ENCODE measurements around the gene HIVEP3. TPM values are rescaled to one million over a fixed set of nuclear protein-coding genes. Genes with fewer than 3 reads are reported as not detected.

HIVEP3 gene
- total and polyA plus RNA-seq, 7 donors = 0.70 to 3.4 (median 2.1) TPM

DNA sequence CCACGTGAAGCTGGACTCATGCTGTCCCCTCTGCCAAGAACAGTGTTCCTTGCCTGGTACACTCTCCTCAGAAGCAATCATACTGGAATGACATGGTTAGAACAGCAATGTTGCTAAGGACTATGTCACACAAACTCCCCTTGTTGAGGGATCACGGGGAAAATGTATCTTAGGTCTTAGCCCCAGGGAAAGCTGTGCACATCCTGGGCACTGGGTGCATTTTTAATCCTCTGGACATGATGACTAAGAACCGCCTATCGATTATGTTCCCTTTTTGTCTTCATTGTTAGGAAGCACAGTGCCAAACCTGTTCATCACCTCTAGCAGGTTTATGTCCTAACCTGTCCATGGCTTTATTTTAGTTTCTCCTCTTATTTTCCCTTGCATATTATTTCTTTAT, 115.1 kb downstream of the HIVEP3 start:
- Histone ChIP-seq H3K9me3 (no peaks in the 10 kb centered on the region), H3K36me3 (ENCODE audit: insufficient read depth in 1 of 2, low read depth in 1 of 2) (no peaks in the 10 kb centered on the region), H3K27ac (peak overlapping the region; percentile 80), H3K27me3 (ENCODE audit: insufficient read depth in 3 of 3, low read length in 2 of 3) (no peaks in the 10 kb centered on the region), H3K4me3 (no peak overlapping the region), H3K4me1 (peaks cover 29% of the 10 kb centered on the region)
- TF ChIP-seq, protein P1, sequence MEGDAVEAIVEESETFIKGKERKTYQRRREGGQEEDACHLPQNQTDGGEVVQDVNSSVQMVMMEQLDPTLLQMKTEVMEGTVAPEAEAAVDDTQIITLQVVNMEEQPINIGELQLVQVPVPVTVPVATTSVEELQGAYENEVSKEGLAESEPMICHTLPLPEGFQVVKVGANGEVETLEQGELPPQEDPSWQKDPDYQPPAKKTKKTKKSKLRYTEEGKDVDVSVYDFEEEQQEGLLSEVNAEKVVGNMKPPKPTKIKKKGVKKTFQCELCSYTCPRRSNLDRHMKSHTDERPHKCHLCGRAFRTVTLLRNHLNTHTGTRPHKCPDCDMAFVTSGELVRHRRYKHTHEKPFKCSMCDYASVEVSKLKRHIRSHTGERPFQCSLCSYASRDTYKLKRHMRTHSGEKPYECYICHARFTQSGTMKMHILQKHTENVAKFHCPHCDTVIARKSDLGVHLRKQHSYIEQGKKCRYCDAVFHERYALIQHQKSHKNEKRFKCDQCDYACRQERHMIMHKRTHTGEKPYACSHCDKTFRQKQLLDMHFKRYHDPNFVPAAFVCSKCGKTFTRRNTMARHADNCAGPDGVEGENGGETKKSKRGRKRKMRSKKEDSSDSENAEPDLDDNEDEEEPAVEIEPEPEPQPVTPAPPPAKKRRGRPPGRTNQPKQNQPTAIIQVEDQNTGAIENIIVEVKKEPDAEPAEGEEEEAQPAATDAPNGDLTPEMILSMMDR (IDR thresholded peaks at IDR 0.05) = no peak
- DNase-seq (no peak), ATAC-seq (peak; percentile 3 to 33 (median 26))
- intact Hi-C loops (cut with DNase I) = no loop called here
- 73 to 90% (median 76%) methylated on average over 4 of the region's 4 CpGs for WGBS, 3 donors

DNA sequence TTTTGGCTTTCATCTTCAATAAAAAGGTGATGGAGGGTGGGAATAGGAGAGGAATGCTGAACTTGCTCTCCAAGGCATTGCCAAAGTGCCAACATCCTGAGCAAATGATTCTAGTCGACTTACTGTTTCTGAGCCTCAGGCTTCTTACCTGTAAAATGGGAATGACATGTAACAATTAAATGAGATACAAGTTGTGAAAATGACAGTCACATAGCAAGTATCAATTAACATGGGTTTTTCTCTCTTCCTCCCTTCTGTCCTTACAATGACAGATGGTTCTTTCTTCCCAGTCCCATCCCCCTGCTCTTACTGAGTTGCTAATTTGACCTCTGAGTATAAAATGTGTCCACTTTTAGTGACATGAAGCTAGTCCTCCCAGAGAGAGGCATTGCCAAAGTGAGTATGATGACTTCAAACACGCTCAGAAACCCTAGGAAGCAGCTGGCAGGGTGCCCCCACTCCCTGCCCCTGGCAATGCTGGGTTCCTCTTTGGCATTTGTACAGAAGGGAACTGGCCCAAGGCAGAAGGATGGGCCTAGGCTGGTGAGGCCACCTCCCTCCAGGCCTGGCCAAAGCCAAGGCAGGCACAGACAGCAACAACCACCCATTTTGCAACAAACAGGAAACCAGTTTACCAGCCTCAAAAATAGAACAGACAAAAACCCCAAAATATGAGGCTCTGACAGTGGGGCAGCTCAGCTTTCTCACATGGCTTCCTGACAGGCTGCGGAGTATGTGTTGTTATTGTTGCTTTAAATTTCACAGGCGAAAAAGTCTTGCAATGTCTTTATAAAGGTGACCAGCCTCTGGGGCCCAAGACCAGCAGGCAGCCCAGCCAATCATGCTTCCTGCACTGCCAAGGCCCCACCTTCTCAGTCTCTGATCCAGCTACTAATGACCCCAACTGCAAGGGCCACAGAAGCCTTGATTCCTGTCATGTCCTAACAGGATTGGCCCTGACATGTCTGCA, 115.9 kb downstream of the HIVEP3 start:
- Histone ChIP-seq H3K4me1 (peaks cover 23% of the 10 kb centered on the region), H3K27ac (peak overlapping the region; percentile 80), H3K9me3 (no peaks in the 10 kb centered on the region), H3K27me3 (ENCODE audit: insufficient read depth in 3 of 3, low read length in 2 of 3) (no peaks in the 10 kb centered on the region), H3K4me3 (no peak overlapping the region), H3K36me3 (ENCODE audit: insufficient read depth in 1 of 2, low read depth in 1 of 2) (no peaks in the 10 kb centered on the region)
- ATAC-seq = peak; percentile 64 to 89 (median 73)
- DNase-seq = peak; percentile 69 to 82
- WGBS, 3 donors = 30 to 62% (median 38%) methylated on average over 4 of the region's 4 CpGs
- intact Hi-C loops (cut with DNase I) = no loop called here
- TF ChIP-seq, protein P1 (IDR thresholded peaks at IDR 0.05) = no peak

DNA sequence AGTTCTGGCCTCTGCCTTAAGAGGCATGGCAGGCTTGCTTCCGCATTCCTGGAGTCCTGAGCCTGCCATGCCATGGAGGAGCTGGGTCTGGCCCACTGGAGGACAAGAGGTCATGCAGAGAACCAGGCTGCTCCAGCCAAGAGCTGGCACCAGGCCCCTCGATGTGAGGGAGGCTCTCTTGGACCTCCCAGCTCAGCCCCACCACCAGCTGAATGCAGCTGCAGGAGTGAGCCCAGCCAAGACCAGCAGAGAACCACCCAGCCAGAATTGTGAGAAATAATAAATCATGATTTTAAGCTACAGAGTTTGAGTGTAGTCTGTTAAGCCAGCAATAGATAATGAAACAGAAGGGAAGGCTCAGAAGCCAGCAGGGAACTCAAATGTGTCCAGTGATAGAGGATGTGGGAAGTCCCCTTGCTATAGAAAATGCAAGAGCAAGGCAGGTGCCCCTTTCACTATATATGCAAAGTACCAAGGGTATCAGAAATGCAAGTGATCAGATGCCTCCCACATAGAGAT, 118.4 kb downstream of the HIVEP3 start:
- H3K27me3 ChIP-seq (ENCODE audit: insufficient read depth in 3 of 3, low read length in 2 of 3) = no peaks in the 10 kb centered on the region
- no peak for DNase-seq
- H3K4me1 ChIP-seq = peaks cover 23% of the 10 kb centered on the region
- TF ChIP-seq, protein P1 (IDR thresholded peaks at IDR 0.05) = no peak
- intact Hi-C loops (cut with DNase I) = no loop called here
- WGBS, 3 donors = 24 to 47% (median 42%) methylated on average over 2 of the region's 2 CpGs
- no peak overlapping the region for H3K4me3 ChIP-seq
- H3K27ac ChIP-seq = no peak overlapping the region
- ATAC-seq = peak in 1 of 4 donors; percentile 6
- no peaks in the 10 kb centered on the region for H3K9me3 ChIP-seq
- H3K36me3 ChIP-seq (ENCODE audit: insufficient read depth in 1 of 2, low read depth in 1 of 2) = no peaks in the 10 kb centered on the region

DNA sequence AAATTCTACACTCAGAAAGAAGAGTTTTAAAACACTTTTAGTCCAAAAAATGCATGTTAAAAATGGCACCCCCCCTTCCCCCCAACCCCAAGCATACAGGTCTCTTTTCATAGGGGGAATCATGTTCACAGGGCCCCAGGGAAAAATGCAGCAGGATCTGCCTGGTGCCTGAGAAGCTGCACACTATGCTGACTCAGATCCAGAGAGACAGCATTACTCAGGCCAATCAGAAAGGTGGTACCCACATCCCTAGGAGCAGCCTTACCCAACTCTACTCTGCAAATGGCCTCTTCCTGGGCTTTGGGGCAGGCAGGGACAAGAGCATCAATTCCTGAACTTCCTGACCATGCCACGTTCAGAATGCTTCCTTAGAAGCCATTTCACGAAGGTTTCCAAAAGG, 119.0 kb downstream of the HIVEP3 start:
- Histone ChIP-seq H3K27me3 (ENCODE audit: insufficient read depth in 3 of 3, low read length in 2 of 3) (no peaks in the 10 kb centered on the region), H3K36me3 (ENCODE audit: insufficient read depth in 1 of 2, low read depth in 1 of 2) (no peaks in the 10 kb centered on the region), H3K27ac (no peak overlapping the region), H3K4me1 (peaks cover 23% of the 10 kb centered on the region), H3K4me3 (no peak overlapping the region), H3K9me3 (no peaks in the 10 kb centered on the region)
- TF ChIP-seq, protein P1 (IDR thresholded peaks at IDR 0.05) = no peak
- 69 to 79% (median 71%) methylated on average over 2 of the region's 2 CpGs for WGBS, 3 donors
- intact Hi-C loops (cut with DNase I) = no loop called here
- ATAC-seq = no peak
- no peak for DNase-seq
